ENCODE measurements around the gene GLB1L3.

The GLB1L3 gene

DNA sequence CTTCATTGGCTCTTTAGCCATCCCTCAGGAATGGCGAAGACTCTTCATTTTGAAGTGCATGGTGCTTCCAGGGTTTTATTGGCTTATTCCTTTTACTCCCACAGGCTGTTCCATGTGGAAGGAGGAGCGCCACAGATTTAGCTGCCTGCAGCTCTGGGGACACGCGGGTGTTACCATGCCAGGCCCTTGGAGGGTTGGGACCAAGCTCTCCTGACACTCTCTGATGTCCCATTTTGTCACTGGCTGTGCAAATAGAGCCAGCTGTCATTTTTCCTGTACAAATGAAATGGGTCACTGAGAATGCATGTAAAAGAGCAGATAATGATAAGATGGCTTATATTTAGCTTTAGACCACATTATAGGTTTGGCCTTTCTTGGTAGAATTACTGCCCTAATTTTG lies 32.3 kb upstream of the GLB1L3 start:
- TF ChIP-seq, protein P1, sequence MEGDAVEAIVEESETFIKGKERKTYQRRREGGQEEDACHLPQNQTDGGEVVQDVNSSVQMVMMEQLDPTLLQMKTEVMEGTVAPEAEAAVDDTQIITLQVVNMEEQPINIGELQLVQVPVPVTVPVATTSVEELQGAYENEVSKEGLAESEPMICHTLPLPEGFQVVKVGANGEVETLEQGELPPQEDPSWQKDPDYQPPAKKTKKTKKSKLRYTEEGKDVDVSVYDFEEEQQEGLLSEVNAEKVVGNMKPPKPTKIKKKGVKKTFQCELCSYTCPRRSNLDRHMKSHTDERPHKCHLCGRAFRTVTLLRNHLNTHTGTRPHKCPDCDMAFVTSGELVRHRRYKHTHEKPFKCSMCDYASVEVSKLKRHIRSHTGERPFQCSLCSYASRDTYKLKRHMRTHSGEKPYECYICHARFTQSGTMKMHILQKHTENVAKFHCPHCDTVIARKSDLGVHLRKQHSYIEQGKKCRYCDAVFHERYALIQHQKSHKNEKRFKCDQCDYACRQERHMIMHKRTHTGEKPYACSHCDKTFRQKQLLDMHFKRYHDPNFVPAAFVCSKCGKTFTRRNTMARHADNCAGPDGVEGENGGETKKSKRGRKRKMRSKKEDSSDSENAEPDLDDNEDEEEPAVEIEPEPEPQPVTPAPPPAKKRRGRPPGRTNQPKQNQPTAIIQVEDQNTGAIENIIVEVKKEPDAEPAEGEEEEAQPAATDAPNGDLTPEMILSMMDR (IDR thresholded peaks at IDR 0.05; ENCODE audit: low read depth, low read length, missing control alignments) = no peak
- H3K4me3 ChIP-seq (ENCODE audit: low read depth, low read length) = no peak overlapping the region
- DNase-seq (ENCODE audit: low read depth) = no peak

DNA sequence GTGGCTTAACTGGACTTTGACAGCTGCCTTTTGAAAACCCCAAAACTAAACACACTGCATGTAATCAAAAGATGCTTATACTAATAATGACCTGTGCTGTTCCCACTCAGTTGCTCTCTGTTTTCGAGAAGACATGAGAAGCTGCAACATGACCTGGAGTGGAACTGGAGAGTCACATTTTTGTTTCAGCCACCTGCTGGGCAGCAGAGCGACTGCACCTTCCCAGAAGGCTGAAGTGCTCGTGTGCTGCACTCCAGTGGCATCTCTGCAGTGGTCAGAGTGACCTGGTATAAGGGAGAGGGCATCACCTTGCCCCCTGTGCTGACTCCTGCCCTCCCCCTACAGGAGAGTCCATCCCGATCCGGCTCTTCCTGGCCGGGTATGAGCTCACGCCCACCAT lies 31.6 kb upstream of the GLB1L3 start:
- no peak overlapping the region for H3K4me3 ChIP-seq (ENCODE audit: low read depth, low read length)
- TF ChIP-seq, protein P1 (IDR thresholded peaks at IDR 0.05; ENCODE audit: low read depth, low read length, missing control alignments) = peak; percentile 78
- no peak for DNase-seq (ENCODE audit: low read depth)

DNA sequence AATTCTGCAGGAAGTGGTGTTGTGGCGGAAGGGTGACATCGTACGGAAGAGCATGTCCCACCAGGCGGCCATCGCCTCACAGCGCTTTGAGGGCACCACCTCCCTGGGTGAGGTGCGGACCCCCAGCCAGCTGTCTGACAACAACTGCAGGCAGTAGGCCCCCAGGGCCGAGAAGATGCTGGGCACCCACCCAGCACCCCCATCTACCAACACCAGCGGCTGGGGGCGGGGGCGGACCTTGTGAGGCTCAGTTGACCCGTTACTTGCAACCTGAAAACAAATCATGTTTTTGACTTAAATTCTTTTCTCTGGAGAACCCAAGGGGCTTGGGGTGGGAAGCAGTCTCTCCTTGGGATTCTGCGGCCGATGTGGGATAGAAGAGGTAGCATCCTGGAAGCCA lies 30.7 kb upstream of the GLB1L3 start:
- H3K4me3 ChIP-seq (ENCODE audit: low read depth, low read length) = no peak overlapping the region
- no peak for DNase-seq (ENCODE audit: low read depth)
- TF ChIP-seq, protein P1 (IDR thresholded peaks at IDR 0.05; ENCODE audit: low read depth, low read length, missing control alignments) = no peak

DNA sequence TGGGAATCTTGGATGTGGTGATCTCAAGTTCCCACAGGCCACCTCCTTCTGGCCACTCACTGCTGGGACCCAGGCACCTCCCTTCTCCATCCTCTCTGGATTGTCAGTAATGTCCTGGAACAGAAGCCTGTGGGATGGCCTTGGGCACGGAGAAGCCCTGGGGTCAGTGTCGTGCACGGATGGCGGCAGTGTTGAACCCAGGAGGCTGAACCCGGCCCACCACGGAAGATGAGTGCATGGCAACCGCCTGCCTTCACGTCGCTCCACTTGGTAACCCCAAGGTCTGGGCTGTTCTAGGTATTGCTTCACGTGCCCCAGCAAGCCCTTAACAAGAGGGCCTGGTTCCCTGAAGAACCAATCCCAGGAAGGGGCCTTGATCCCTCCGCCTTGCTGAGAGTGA lies 30.1 kb upstream of the GLB1L3 start:
- no peak for DNase-seq (ENCODE audit: low read depth)
- H3K4me3 ChIP-seq (ENCODE audit: low read depth, low read length) = no peak overlapping the region
- TF ChIP-seq, protein P1 (IDR thresholded peaks at IDR 0.05; ENCODE audit: low read depth, low read length, missing control alignments) = no peak

DNA sequence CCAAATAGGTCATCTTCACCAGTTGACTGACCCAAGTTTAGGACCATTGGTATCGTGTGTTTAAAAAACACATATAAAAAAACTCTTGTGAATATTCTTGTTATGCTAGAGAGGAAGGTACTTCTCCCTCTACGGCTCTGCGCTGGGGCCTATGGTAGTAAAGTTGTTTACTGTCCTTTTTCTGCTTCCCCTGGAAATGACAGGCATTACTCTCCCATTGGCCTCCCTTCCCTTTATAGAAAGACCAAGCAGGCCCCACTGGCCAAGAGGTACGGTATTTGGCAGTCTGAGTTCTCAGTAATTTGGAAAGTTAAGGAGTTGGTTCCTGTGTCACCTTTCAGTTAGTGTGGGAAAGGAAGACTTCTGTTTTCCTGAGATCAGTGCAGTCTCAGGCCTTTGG lies 29.5 kb upstream of the GLB1L3 start:
- no peak for DNase-seq (ENCODE audit: low read depth)
- TF ChIP-seq, protein P1 (IDR thresholded peaks at IDR 0.05; ENCODE audit: low read depth, low read length, missing control alignments) = no peak
- H3K4me3 ChIP-seq (ENCODE audit: low read depth, low read length) = no peak overlapping the region

DNA sequence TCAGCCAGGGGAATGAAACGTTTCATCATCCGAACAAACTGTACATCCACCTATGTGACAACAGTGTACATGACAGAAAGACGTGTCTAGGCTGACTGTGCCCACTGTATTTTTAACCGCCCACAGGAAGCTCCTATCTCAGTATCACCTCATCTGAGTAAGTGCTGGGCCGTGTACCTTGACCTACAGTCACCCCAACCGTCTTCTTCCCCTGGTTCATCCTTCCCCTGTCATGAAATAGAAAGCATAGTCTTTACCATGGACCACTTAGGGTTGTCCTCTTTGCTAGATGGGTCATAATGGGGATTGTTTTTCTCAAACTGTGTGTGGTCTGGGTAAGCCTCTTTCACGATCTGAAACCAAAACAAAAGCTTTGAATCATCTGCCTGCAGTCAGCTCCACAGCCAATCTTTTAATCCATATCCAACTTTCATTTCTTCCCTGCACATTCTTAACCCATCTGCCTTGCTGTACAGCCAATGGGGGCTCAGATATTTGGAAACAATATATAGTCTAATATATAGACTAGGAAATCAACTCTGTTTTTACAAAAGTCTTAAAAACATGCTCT lies 27.2 kb upstream of the GLB1L3 start:
- TF ChIP-seq, protein P1 (IDR thresholded peaks at IDR 0.05; ENCODE audit: low read depth, low read length, missing control alignments) = no peak
- H3K4me3 ChIP-seq (ENCODE audit: low read depth, low read length) = no peak overlapping the region
- no peak for DNase-seq (ENCODE audit: low read depth)

DNA sequence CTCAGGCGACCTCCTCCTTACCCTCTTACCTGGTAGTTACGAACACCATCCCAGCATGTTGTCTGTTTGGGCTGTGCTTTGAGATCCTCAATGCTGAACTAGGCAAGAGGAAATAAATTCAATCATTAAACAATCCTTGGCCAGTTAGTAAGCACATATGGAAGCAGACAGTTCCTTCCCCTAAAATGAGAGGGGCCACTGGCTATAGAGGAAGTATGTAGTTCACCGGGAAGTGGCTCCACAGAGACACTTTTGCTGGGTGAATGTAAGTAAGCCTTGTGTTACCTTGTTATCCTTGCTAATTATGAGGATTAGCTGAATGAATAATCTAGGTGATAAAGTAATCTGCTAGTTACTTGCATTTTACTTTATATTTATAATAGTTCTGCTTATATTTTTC lies 25.9 kb upstream of the GLB1L3 start:
- no peak for DNase-seq (ENCODE audit: low read depth)
- TF ChIP-seq, protein P1 (IDR thresholded peaks at IDR 0.05; ENCODE audit: low read depth, low read length, missing control alignments) = no peak
- H3K4me3 ChIP-seq (ENCODE audit: low read depth, low read length) = no peak overlapping the region

Measured in GM12864 (cell line).